Parathyroid adenoma (tissue), 2 donors: ENCODE measurements around the gene NR4A3.

ENCODE experiments used
- H2AFZ ChIP-seq: fragments of 300-600 bp; sonication (generic); one replicate; pipeline ENCODE4 v1.7.0; 2017; ENCODE audit warnings: antibody characterized with exemption, mild to moderate bottlenecking
- H3K27ac ChIP-seq: fragments of 300-600 bp; sonication (generic); one replicate; pipeline ENCODE4 v1.7.0; 2017
- H3K27me3 ChIP-seq: fragments of 300-600 bp; sonication (generic); one replicate; pipeline ENCODE4 v1.7.0; 2017; ENCODE audit warnings: low read length; ENCODE audit not compliant: control insufficient read depth, insufficient read depth
- H3K36me3 ChIP-seq: fragments of 300-600 bp; sonication (generic); one replicate; pipeline ENCODE4 v1.7.0; 2017; ENCODE audit warnings: low read length; ENCODE audit not compliant: control insufficient read depth, insufficient read depth
- H3K4me1 ChIP-seq: fragments of 300-600 bp; sonication (generic); one replicate; pipeline ENCODE4 v1.7.0; 2017; ENCODE audit warnings: control low read depth
- H3K4me2 ChIP-seq: fragments of 300-600 bp; sonication (generic); one replicate; pipeline ENCODE4 v1.7.0; 2017; ENCODE audit warnings: low read length
- H3K4me3 ChIP-seq: fragments of 300-600 bp; sonication (generic); one replicate; pipeline ENCODE4 v1.7.0; 2017; ENCODE audit warnings: low read depth, low read length
- H3K79me2 ChIP-seq: fragments of 300-600 bp; sonication (generic); one replicate; pipeline ENCODE4 v1.7.0; 2017; ENCODE audit warnings: control low read depth
- H3K9ac ChIP-seq: fragments of 300-600 bp; sonication (generic); one replicate; pipeline ENCODE4 v1.7.0; 2017; ENCODE audit warnings: mild to moderate bottlenecking
- H3K9me3 ChIP-seq: fragments of 300-600 bp; sonication (generic); one replicate; pipeline ENCODE4 v1.7.0; 2017; ENCODE audit warnings: low read length; ENCODE audit not compliant: control insufficient read depth
- CTCF ChIP-seq: fragments of 300-600 bp; sonication (generic); IDR thresholded peaks from one replicate; pipeline ENCODE4 v1.7.0; 2017; ENCODE audit warnings: antibody characterized with exemption, mild to moderate bottlenecking
- donor health status: primary hyperparathyroidism.

Gene NR4A3

GRCh38 chr9:99821396-99822108 lies at the start of gene NR4A3:
Gene NR4A3, plus strand, starts transcription at chr9:99821885. Its CDS starts 6,158 bp downstream, at chr9:99828043.
- peak within 1 kb of the TSS; percentile 90 for H3K4me2 ChIP-seq
- no peaks in the 10 kb centered on the region for H3K36me3 ChIP-seq
- H3K79me2 ChIP-seq = no peaks in the 10 kb centered on the region
- peak within 1 kb of the TSS; percentile 84 for H2AFZ ChIP-seq
- H3K9me3 ChIP-seq = no peaks in the 10 kb centered on the region
- H3K4me1 ChIP-seq = no peaks in the 10 kb centered on the region
- H3K27me3 ChIP-seq = peaks cover 8% of the 10 kb centered on the region
- no peak for TF ChIP-seq CTCF
- peak within 1 kb of the TSS; percentile 37 for H3K9ac ChIP-seq
- peak within 1 kb of the TSS; percentile 83 for H3K27ac ChIP-seq
- H3K4me3 ChIP-seq = peak within 1 kb of the TSS; percentile 75

- Histone ChIP-seq H3K27me3 (no peaks in the 10 kb centered on the region), H3K4me1 (no peaks in the 10 kb centered on the region), H2AFZ (no peak overlapping the region), H3K9me3 (no peaks in the 10 kb centered on the region), H3K27ac (no peak overlapping the region), H3K36me3 (no peaks in the 10 kb centered on the region), H3K4me3 (no peak overlapping the region), H3K9ac (no peak overlapping the region), H3K79me2 (no peaks in the 10 kb centered on the region), H3K4me2 (no peak overlapping the region)
- TF ChIP-seq CTCF = no peak
Measured at GRCh38 chr9:99773468-99774138, 48.1 kb upstream of the NR4A3 start.

GRCh38 chr9:99778308-99778707 lies 43.4 kb upstream of the NR4A3 start:
- TF ChIP-seq CTCF = no peak
- no peaks in the 10 kb centered on the region for H3K27me3 ChIP-seq
- no peak overlapping the region for H3K27ac ChIP-seq
- no peaks in the 10 kb centered on the region for H3K9me3 ChIP-seq
- no peak overlapping the region for H3K9ac ChIP-seq
- no peaks in the 10 kb centered on the region for H3K4me1 ChIP-seq
- H3K79me2 ChIP-seq = no peaks in the 10 kb centered on the region
- H3K36me3 ChIP-seq = no peaks in the 10 kb centered on the region
- no peak overlapping the region for H3K4me3 ChIP-seq
- H3K4me2 ChIP-seq = no peak overlapping the region
- no peak overlapping the region for H2AFZ ChIP-seq

- H3K9ac ChIP-seq = no peak overlapping the region
- TF ChIP-seq CTCF = no peak
Measured at GRCh38 chr9:99778836-99779235, 42.8 kb upstream of the NR4A3 start.

More at GRCh38 chr9:99778836-99779235, 42.8 kb upstream of the NR4A3 start:
- no peak overlapping the region for H3K4me3 ChIP-seq
- H2AFZ ChIP-seq = no peak overlapping the region
- no peaks in the 10 kb centered on the region for H3K27me3 ChIP-seq
- H3K36me3 ChIP-seq = no peaks in the 10 kb centered on the region
- H3K79me2 ChIP-seq = no peaks in the 10 kb centered on the region
- no peaks in the 10 kb centered on the region for H3K4me1 ChIP-seq
- no peak overlapping the region for H3K27ac ChIP-seq
- no peaks in the 10 kb centered on the region for H3K9me3 ChIP-seq
- no peak overlapping the region for H3K4me2 ChIP-seq
